GM23338 (cell line): ENCODE measurements around the gene PVR.

ENCODE experiments used
- CREB1 ChIP-seq: fragments of 250-450 bp; sonication (Bioruptor Pico); IDR thresholded peaks from 2 replicates; pipeline ENCODE4 v1.5.0; 2020; ENCODE audit warnings: low read depth, mild to moderate bottlenecking, moderate library complexity
- EZH2phosphoT487 ChIP-seq: fragments of 200-600 bp; sonication (generic); IDR thresholded peaks from one replicate; pipeline ENCODE4 v1.8.1; 2018; ENCODE audit warnings: antibody characterized with exemption; ENCODE audit not compliant: unreplicated experiment
- TF ChIP-seq, protein P1 (sequence below), 2 experiments: fragments of 200-600 bp in 1 of 2; sonication (generic) in 1 of 2; conservative IDR thresholded peaks; 2 replicates each; pipeline versions ENCODE4 v1.5.1 to v1.6.1; 2016 to 2017; ENCODE audit warnings: antibody characterized with exemption in 2 of 2, low read depth in 2 of 2, mild to moderate bottlenecking in 2 of 2, moderate library complexity in 1 of 2

- TF ChIP-seq EZH2phosphoT487 (no peak), CREB1 (CRISPR knock-in tag) (no peak)
- TF ChIP-seq, protein P1, sequence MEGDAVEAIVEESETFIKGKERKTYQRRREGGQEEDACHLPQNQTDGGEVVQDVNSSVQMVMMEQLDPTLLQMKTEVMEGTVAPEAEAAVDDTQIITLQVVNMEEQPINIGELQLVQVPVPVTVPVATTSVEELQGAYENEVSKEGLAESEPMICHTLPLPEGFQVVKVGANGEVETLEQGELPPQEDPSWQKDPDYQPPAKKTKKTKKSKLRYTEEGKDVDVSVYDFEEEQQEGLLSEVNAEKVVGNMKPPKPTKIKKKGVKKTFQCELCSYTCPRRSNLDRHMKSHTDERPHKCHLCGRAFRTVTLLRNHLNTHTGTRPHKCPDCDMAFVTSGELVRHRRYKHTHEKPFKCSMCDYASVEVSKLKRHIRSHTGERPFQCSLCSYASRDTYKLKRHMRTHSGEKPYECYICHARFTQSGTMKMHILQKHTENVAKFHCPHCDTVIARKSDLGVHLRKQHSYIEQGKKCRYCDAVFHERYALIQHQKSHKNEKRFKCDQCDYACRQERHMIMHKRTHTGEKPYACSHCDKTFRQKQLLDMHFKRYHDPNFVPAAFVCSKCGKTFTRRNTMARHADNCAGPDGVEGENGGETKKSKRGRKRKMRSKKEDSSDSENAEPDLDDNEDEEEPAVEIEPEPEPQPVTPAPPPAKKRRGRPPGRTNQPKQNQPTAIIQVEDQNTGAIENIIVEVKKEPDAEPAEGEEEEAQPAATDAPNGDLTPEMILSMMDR (conservative IDR thresholded peaks at IDR 0.05; ENCODE audit: low read depth in 2 of 2): no peak
Measured at GRCh38 chr19:44614313-44614712, 29.4 kb upstream of the PVR start.
